ENCODE data around the gene TULP4. TPM values are rescaled to one million over a fixed set of nuclear protein-coding genes. Genes with fewer than 3 reads are reported as not detected.

TULP4 gene
- total RNA-seq, 1 donor, result 131 TPM

DNA sequence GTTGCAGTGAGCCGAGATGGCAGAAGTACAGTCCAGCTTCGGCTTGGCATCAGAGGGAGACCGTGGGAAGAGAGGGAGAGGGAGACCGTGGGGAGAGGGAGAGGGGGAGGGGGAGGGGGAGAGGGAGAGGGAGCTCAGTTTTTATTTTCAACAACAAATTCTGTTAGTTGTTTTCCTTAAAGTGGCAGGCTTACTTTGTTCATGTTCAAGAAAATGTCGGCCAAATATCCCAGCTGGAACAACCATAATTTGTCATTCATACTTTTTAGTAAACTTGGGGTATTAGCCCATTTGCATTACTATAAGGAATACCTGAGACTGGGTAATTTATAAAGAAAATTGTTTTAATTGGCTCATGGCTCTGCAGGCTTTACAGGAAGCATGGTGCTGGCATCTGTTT, 2.5 kb upstream of the TULP4 start:
- TF ChIP-seq, protein P1, sequence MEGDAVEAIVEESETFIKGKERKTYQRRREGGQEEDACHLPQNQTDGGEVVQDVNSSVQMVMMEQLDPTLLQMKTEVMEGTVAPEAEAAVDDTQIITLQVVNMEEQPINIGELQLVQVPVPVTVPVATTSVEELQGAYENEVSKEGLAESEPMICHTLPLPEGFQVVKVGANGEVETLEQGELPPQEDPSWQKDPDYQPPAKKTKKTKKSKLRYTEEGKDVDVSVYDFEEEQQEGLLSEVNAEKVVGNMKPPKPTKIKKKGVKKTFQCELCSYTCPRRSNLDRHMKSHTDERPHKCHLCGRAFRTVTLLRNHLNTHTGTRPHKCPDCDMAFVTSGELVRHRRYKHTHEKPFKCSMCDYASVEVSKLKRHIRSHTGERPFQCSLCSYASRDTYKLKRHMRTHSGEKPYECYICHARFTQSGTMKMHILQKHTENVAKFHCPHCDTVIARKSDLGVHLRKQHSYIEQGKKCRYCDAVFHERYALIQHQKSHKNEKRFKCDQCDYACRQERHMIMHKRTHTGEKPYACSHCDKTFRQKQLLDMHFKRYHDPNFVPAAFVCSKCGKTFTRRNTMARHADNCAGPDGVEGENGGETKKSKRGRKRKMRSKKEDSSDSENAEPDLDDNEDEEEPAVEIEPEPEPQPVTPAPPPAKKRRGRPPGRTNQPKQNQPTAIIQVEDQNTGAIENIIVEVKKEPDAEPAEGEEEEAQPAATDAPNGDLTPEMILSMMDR (IDR thresholded peaks at IDR 0.05; ENCODE audit: insufficient read depth, low read length), result no peak
- no peak overlapping the region for H3K4me3 ChIP-seq (ENCODE audit: low read depth, low read length)
- DNase-seq (ENCODE audit: low read depth), result no peak

DNA sequence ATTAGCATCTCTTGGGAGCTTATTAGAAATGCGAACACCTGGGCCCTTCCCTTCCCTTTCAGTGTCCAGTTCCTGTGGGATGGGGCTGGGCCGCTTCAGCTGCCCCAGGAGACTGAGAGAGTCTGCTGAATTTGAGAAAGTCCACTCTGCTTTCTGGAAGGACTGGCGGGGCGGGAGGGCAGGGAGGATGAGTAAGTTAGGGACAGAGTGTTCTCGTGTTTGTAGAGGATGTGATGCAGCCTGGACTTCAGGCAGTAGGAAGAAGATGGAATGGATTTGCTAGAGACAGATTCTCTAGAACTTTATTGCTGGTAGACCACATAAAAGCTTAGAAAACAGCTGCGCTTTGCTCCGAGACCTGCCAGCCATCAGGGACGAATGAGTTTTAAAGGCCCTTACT, 1.1 kb upstream of the TULP4 start:
- TF ChIP-seq, protein P1 (IDR thresholded peaks at IDR 0.05; ENCODE audit: insufficient read depth, low read length), result no peak
- DNase-seq (ENCODE audit: low read depth), result no peak
- no peak overlapping the region for H3K4me3 ChIP-seq (ENCODE audit: low read depth, low read length)

DNA sequence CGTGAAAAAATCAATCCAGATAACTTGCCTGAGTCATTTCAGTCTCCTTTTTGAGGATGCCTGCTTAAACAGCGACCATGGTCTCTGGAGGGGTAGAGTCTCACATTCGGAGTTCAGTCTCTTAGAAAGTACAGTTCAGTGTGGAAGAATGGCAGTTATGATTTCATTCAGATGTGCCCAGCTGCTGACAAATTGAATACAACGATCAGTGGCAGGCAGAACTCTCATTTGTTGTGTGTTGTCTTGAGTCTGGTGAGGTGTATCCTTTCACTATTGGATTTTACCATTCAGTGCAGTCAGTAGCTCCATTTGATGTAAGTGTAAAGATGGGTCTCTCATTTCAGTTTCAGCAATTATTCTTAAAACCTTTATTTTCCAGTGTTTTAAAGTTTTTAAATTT, 639 bp upstream of the TULP4 start:
- TF ChIP-seq, protein P1 (IDR thresholded peaks at IDR 0.05; ENCODE audit: insufficient read depth, low read length), result no peak
- H3K4me3 ChIP-seq (ENCODE audit: low read depth, low read length), result no peak overlapping the region
- DNase-seq (ENCODE audit: low read depth), result no peak

DNA sequence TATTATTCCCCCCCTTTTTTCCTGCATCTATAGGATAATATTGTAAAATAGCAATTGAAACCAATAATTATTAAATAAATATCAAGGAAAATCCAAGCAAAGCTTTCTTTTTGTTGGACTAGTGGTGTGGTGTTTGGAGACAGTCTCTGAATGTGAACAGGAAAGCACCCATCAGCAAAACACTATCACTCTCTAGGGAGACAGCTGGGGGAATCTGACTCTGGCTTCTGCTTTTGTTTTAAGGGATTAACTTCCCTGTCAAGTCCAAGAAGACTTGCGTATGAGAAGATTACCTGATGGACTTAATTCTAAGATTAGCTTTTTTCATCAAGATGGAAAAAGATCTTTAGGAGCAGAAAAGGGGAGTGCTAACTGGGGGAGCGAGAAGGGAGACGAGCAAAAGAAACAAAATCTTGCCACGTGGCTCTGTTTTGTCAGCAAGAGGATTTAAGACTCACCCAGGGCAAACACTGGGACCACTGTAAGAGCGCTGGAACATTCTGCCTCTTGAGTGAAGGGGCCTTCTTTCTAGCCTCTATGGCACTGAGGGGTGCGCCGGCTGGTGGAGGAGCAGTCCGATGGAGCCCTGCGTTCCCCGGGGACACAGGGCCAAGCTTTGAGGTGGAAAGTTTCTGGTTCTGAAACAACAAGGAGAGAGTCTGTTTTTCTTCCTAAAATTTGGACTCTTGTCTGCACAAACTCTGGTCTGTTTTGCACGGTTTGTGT, 570 bp downstream of the TULP4 start:
- DNase-seq (ENCODE audit: low read depth), result no peak
- no peak overlapping the region for H3K4me3 ChIP-seq (ENCODE audit: low read depth, low read length)
- TF ChIP-seq, protein P1 (IDR thresholded peaks at IDR 0.05; ENCODE audit: insufficient read depth, low read length), result no peak

DNA sequence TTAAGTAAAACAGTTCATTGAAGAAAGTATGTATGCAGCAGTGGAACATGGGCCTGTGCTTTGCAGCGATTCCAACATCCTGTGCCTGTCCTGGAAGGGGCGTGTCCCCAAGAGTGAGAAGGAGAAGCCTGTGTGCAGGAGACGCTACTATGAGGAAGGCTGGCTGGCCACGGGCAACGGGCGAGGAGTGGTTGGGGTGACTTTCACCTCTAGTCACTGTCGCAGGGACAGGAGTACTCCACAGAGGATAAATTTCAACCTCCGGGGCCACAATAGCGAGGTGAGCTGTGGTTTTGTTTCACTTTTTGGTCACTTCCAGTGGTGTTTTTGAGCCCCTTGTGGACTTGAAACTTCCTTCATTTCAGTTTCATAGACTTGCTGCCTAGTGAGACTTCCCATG, 1.7 kb downstream of the TULP4 start:
- no peak overlapping the region for H3K4me3 ChIP-seq (ENCODE audit: low read depth, low read length)
- TF ChIP-seq, protein P1 (IDR thresholded peaks at IDR 0.05; ENCODE audit: insufficient read depth, low read length), result no peak
- no peak for DNase-seq (ENCODE audit: low read depth)

DNA sequence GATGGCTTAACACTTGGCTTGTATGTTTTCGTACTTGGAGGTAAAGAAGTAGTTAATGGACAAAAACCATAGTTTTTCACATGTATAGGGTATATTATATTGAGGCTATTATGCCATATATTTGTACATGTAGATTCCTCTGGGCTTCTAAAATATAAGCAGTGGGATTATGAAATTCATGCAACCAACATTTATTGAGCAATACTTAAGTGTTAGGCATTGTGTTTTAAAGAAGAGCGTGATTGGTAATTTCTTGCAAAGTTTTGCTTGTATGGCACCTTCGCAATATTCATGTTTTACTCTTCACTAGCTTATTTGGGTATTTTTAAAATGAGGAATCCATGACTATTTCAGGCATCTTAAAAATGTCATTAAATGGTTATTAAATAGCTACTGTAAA, 2.5 kb downstream of the TULP4 start:
- no peak for DNase-seq (ENCODE audit: low read depth)

More for the DNA sequence above, 2.5 kb downstream of the TULP4 start:
- TF ChIP-seq, protein P1 (IDR thresholded peaks at IDR 0.05; ENCODE audit: insufficient read depth, low read length), result no peak
- no peak overlapping the region for H3K4me3 ChIP-seq (ENCODE audit: low read depth, low read length)

Measured in fibroblast of the aortic adventitia (primary cell).